HPDE6-E6E7 (cell line): ENCODE results near the gene PER1.

Experiments
- DNase-seq: peaks from one replicate; pipeline ENCODE4 v3.0.0; 2011; ENCODE audit warnings: missing footprints; ENCODE audit errors: extremely low spot score

Gene PER1

DNA sequence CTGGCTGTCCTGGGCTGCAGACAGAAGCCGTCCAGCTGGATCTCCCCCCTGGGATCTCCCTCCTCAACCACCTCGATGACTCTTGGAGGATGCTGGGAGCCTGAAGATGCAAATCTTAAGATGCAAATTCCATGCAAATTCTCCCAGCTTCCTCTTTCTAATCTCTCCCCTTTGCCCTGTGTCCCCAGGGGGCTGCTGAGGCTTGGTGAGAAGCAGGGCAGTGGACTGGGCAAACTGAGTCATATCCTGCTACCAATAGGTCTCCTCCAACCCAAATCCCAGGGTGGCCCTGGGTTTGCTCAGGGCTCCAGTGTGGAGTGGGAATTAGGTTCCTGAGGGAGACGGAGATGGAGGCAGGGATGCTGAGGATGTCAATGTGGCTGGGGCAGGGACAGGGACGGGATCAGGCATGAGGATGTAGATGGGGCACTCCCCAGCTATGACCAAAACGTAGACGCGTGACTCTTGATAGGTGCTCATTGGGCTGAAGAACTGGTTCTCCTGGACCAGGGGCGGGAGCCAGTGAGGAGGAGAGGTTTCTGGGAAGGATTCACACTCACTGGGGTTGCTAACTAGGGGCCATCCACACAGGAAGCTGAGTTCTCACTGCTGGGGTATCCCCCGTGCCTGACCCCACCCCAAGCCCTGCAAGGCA, 61.0 kb downstream of the PER1 start:
- peak; percentile 17 for DNase-seq
